HG03460 (cell line): ENCODE results near the gene LRPAP1.
"Not testable (repeated sequence)": the region's sequence is repeated elsewhere in the genome, so short reads cannot be mapped to it uniquely, and the experiment has no call there.

Experiments used
- ATAC-seq: cut with Tn5 transposase; IDR thresholded peaks from one replicate; pipeline ENCODE4 v1.9.1; 2021; ENCODE audit not compliant: unreplicated experiment

Gene LRPAP1

DNA sequence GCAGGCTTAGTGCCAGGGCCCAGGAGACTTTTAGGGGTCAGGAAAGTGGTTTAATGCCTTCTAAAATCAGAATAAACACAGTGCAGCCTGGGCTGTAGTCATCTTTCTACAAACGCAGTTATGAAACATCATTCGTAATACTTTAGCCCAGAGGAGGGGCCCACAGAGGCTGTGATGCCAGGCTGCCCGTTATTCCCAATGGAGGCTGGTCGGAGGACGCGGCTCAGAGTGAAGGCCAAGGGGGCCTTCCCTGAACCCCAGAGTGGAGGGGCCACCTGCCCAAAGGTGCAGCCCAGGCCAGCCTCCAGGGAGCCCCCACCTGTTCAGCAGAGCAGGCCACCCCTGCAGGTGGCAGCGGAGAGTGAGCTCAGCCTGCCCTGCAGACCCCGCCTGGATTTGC lies 29.9 kb upstream of the LRPAP1 start:
- ATAC-seq, result not testable (repeated sequence)

DNA sequence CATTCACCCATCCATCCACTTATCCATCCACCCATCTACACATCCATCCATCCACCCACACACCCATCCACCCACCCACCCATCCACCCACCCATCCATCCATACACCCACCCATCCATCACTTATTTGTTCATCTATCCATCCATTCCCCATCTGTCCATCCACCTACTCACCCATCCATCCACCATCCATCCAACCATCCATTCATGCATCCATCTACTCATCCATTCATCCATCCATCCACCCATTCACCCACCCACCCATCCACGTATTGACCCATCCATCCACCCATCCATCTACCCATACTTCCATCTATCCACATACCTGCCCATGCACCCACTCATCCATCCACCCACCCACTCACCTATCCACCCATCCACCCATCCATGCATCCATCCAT lies 28.2 kb upstream of the LRPAP1 start:
- ATAC-seq, result not testable (repeated sequence)

DNA sequence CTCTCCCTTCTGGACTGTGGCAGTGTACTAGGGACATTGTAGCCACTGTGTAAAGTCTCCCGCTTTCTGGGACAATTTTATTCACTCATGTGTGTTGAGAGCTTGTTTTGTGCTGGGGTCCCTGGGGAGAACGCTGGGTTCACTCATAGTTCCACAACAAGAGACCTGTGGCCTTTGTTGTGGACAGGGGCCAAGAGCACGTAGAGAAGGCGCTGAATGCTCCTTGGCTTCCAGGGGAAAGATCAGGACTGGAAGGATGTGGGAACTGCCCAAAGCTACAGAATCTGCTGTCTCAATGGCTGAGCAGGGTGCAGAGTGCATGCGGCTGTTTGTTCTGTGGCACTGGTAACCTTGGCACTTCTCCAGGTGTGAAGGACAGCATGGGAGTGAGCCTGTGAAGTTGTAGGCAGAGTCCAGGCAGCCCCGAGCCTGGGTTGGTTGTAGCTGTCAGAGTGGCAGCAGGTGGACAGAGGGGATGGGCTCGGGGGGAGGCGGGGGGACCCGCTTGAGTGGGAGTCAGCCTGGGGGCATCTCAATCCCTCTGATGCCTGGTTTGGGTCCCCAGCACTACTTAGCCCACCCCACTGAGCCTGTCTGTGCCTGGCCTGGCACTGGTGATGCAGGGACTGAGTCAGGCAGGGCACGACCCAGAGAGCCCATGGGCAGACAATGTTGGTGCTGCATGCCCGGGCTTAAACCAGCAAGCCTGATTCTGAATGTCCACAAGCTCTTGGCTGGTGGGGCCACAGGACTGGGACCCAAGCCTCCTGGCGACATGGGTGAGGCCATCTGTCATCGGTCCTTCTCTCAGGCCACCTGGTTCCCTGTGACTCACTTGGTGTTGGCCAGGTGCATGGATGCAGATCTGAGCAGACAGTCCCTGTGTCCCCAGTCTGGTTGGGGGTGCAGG lies 27.4 kb upstream of the LRPAP1 start:
- ATAC-seq, result not testable (repeated sequence)

DNA sequence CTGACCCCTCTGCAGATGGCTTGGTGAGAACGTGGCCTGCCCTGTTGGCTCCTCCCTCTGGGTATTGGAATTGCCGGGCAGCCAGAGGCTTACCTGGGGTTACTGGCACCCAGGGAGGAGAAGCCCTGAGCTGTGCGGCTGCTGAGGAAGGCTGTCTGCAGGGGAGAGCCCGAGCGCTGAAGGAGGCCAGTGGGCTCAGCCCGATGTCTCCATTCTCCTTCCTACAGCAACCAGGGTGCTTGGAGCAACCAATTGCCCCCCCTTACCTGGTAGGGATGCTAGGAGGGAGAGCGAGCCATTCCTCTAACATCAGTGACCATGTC lies 26.3 kb upstream of the LRPAP1 start:
- not testable (repeated sequence) for ATAC-seq

DNA sequence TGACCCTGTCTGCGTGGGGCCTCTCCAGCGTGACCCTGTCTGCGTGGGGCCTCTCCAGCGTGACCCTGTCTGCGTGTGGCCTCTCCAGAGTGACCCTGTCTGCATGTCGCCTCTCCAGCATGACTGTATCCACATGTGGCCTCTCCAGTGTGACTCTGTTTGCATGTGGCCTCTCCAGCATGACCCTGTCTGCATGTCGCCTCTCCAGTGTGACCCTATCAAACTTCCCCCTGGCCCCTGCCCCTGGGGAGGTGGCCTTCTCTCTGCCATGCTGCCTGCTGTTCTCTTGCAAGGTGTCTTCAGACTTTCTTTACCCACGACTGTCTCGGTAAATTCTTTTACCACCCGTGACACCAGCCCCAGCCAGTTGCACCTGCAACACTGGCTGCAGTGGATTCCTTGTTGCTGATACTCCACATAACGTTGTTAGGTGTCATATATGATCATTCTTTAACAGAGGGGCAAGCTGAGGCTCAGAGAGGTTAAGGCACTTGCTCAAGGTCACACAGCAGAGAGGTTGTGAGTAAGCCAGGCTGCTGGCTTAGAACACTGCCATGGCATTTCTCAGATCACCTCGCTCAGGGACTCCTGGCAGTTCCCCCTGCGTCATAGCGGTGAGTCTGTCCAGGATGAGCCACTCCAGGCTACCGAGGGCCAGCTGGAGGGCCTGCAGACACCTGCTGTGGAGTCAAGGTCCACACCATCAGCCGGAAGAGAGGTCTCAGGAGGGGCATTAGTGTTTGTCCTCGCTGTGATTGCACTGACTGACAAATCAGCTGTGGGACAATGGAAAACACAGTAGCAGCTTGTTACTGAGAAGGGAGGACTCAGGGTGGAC lies 25.7 kb upstream of the LRPAP1 start:
- not testable (repeated sequence) for ATAC-seq

DNA sequence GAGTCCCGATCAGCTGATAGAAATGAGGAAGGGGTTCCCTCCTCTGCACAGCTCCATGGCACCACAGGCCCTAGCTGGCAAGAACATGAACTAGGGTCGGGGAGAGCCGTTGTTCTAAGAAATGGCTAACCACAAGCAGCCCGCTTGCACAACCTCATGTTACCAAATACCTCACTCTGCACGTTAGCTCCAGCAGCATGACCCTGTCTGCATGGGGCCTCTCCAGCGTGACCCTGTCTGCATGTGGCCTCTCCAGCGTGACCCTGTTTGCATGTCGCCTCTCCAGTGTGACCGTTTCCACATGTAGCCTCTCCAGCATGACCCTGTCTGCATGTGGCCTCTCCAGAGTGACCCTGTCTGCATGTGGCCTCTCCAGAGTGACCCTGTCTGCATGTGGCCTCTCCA lies 24.9 kb upstream of the LRPAP1 start:
- not testable (repeated sequence) for ATAC-seq

DNA sequence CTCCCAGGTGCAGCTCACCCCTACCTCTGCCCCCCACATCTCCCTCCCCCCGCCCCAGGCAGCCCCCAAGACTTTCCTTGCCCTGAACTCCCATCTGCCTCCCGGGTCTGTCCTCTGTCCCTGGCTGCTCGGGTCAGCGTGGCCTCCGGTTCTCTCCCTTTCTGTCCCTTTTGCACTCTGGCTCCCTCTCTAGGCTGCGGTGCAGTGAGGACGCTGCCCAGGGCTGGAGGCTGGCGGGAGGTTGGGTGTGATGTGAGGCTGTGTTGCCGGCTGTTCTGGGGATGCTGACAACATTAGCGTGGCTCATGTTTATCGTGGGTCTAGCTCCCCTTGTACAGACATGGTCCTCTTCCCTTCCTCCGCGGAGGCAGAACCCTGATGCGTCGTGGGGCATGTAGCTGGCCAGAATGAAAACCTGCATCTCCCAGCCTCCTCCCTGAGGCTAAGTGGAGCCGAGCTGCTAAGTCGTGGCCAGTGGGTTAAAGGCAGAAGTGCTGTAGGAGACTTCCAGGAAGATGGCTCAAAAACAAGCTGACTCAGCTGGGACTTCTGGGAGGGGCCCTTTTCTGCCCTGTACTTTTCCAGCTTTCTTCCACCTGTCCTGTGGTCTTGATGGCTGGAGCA lies 24.1 kb upstream of the LRPAP1 start:
- not testable (repeated sequence) for ATAC-seq

DNA sequence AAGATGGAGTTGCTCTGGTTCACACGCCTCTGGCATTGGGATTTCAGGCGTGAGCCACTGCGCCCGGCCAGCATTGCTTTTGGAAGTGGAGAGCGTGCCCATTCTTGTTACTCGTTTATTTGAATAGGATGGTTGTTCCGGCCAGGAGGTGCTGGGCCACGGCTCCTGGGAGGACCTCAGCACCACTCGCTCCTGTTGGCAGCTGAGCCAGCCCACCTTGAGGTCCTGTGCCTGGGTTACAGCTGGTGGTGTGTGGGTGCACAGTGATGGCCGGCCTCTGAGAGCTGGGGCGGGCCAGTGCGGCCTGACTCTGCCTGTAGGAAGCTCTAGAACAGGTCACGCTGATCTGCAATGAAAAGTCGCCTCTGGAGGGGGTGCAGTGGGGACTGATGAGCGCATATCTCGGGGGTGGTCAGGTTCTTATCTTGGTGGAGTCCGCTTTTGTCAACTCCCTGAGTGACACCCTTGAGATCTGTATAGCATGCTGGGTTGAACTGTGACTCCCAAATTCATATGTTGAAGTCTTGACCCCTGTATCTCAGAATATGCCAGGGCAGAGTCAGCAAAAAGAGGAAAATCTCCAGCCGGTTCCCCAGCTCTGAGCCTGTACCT lies 23.3 kb upstream of the LRPAP1 start:
- ATAC-seq, result not testable (repeated sequence)

DNA sequence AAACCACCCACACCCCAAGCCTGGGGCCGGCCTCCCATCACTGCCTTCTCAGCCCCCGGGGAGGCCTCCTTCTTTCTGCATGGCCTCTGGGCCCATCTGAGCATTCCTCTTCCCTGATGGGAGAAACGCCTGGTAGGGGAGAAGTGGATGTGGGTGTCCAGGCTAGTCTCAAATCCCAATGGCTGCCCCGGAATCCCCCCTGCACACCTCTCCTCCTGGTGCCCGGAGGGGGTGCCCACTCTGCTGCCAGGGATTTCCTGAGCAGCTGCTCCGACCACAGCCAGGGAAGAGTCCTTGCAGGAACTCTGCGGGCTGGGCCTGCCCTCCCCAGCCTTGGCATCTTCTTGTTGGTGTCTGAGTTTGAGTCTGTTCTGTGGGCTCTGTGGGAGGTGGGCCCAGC lies 19.1 kb upstream of the LRPAP1 start:
- ATAC-seq, result not testable (repeated sequence)

DNA sequence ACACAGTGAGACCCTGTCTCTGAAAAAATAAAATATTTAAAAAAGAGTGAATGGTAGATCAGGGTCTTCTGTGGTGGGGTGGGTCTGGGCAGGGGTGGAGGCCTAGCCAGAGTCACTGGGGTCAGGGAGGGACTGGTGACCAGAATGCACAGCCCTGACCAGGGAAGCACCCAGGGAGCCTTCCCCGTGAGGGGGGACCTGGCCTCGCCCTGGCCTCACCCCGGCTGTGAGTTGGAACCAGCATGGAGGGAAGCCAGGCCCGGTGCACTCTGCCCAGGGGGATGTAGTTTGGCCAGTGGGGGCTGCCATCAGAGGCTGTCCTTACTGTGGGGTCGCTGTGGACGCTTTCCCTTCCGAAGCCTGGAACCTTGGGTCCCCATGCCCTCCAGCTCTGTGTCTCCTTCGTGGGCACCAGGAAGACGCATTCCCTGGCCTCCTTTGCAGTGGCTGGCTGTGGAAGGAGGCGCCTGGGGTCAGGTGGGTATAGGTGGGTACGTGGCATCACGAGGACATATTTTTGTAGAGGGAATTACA lies 18.6 kb upstream of the LRPAP1 start:
- ATAC-seq, result not testable (repeated sequence)

DNA sequence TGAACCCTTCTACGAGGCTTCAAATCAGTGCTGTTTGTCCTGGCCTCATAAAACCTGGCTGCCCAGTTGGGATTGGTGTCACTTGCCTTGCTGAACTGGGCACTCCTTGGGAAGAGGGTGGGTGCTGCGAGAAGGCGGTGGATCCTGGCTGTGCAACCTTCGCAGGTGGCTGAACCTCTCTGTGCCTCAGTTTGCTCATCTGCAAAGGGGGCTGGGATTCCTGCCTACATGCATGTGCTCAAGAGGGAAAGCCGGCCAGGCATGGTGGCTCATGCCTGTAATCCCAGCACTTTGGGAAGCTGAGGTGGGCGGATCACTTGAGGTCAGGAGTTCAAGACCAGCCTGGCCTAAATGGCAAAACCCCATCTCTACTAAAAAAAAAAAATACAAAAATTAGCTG lies 17.8 kb upstream of the LRPAP1 start:
- ATAC-seq, result not testable (repeated sequence)

DNA sequence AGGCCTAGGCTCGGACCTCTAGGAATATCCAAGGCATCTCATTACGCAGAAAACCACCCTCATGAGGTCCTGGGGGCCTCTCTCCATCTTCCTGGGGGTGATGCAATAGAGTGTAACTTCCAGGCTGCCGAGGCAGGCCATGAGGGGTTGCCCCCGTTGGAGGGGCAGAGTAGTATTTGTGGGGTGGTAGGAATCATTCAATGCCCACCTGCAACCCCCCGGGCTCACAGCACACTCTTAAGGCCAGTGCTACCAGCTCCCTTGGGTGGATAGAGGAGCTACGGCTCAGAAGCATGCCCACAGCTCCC lies 17.4 kb upstream of the LRPAP1 start:
- ATAC-seq, result not testable (repeated sequence)

DNA sequence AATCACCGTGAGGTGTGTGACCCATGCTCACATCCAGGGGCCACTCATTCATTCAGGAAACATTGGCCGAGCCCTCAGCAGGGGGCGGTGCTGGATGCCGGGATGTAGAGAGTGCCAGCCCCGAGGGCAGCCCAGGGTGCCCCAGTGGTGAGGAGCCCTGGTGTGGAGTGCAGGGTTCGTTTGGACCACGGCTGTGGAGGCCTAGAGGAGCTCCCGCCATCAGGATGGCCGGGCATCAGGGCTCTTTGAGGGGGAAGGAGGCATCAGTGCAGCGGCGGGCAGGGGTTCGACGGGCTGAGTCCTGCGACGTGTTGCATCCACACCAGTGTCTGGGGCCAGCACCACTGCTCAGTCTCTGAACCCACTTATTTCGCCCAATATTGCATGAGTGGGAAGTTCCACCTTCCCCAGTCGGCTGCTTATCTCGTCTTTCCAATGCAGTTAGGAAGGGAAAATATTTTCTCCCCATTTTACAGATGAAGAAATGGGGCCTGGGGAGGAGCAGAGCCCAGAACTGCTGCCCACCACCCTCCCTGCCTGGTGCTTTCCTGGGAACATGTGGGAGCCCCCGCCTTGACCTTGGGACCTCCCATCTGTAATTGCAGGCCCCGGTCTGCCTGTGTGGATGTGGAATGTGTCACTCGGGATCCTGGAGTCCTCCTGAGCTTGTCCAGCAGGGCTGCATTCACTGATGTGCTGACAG lies 16.9 kb upstream of the LRPAP1 start:
- ATAC-seq, result not testable (repeated sequence)

DNA sequence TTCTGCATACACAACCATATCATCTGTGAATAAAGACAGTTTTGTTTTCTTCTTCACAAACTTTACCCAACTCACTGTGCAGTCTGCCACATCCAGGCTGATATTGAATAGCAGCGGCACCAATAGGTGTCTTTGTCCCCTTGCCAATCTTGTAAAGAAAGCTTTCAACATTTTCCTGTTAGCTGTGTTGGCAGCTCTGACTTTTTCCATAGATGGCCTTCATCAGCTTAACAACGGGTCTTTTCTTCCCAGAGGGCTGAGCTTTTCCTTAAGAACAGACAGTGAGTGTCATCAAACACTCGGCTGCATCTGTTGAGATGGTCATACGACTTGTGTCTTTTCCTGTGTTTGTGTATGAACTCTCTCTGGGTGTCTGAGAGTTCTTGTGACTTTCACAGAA lies 14.5 kb upstream of the LRPAP1 start:
- not testable (repeated sequence) for ATAC-seq

DNA sequence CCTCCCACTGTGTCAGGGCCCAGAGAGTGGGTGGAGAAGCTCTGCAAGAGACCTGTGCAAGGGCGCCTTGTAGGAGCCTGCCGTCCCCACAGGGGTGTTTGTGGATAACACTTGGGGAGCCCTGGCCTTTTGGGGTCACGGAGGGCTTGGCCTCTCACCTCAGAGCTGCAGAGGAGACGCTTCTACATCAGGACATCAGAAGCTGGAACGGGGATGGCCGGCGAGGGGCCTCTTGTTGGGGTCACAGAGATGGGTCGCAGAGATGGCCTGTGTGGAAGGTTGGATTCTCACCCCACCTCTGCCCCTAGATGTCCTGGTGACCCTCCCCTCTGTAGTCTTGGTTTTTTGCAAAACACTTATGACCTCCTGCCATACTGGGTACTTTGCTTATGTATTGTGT lies 13.1 kb upstream of the LRPAP1 start:
- ATAC-seq, result not testable (repeated sequence)

DNA sequence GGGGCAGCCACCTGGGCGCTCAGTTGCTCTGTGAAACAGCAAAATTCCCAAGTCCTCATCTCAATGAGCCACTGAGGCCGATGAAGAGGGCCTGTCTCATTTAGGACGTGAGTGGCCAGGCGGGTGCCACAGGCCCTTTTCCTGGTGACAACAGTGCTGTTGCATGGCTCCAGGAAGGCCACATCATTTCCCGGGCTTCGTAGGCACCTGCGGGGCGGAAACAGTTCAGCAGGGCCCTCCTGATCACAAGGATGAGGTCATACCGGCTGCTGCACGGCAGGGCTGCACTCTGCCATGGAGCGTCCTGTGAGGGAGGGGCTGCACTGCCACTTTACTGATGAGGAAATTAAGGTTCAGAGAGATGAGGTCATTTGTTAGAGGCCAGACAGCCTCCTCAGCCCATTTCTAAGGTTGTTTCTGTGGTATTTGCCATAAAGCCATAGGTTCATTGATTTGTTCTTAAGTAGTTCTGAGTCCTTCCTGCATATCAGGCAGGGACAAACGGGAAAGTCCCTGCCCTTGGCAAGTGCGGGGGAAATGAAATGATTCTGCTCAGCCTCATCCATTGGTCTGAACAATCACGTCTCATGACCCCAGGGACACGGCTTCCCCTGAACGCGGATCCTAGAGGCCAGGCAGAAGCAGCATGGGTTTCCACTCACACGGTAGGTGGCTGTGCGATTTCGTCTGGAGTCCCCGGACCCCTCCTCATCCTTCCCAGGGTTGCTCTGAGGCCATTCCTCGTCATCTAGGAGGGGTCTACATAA lies 12.2 kb upstream of the LRPAP1 start:
- not testable (repeated sequence) for ATAC-seq

DNA sequence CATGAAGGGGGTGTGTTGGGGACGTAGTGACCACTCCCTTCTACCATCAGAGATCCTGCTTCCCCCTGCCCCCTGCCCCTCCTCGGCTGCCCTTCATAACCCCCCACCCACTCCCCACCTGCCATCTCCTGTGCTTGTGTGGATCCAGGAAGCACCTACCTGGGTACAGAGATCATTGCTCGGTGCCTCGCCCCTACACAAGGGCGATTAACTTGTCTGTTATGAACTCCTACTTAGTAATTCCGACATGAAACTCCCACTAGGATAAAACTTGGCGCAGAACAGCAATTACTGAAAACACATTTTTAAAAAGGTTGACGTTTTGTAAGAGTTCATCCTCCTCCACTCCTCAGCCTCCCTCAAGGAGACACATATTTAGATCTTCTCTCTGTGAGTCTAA lies 11.2 kb upstream of the LRPAP1 start:
- ATAC-seq, result not testable (repeated sequence)

DNA sequence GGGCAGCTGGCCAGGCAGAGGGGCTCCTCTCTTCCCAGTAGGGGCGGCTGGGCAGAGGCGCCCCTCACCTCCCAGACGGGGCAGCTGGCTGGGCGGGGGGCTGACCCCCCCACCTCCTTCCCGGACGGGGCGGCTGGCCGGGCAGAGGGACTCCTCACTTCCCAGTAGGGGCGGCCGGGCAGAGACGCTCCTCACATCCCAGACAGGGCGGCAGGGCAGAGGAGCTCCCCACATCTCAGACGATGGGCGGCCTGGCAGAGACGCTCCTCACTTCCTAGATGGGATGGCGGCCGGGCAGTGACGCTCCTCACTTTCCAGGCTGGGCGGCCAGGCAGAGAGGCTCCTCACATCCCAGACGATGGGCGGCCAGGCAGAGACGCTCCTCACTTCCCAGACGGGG lies 6.7 kb upstream of the LRPAP1 start:
- not testable (repeated sequence) for ATAC-seq

DNA sequence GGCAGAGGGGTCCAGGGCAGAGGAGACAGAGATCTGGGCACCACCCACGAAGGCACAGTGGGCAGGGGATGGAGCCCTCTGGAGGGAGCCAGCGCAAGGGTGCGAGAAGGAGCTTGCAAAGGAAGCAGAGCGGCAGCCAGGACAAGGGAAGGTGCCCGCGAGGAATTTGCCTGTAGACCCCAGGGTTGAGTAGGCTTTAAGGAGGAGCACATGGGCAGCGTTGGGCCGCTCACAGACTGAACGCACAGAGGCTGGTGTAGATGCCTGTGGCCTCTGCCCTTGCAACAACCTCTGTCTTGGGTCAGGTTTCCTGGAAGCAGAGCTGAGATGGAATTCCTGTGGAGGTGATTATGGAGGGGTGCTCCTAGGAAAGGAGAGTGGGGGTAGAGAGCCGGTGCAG lies 3.6 kb upstream of the LRPAP1 start:
- ATAC-seq, result not testable (repeated sequence)

DNA sequence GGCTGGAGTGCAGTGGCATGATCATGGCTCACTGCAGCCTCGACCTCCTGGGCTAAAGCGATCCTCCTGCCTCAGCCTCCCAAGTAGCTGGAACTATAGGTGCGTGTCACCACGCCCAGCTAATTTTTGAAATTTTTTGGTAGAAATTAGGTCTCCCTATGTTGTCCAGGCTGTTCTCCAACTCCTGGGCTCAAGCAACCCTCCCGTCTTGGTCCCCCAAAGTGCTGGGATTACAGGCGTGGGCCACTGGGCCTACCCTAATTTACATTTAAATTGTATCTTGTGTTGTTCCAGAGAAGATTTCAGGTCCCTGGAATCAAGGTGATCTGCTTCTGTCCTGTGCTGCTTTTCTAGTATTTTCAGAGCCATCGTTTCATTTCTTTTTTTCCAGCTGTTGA lies 1.2 kb upstream of the LRPAP1 start:
- no peak for ATAC-seq
